HepG2 (cell line): Measurements from ENCODE around the gene RBM19. TPM values are rescaled to one million over a fixed set of nuclear protein-coding genes. Genes with fewer than 3 reads are reported as not detected.

Experiments used
- ATAC-seq: fragments of 200-7000 bp; cut with Tn5 transposase; 3 replicates; pipeline ENCODE4 v1.9.1; 2020; ENCODE audit warnings: mild to moderate bottlenecking, moderate library complexity
- BruUV-seq: library from RNA; stranded (reverse); fragments of 400-500 nt; replicated peaks from 2 replicates; lab custom pipeline; 2021; lab: Mats Ljungman, UMichigan
- CTCF ChIA-PET: fragments of 300-600 bp; formaldehyde crosslinking; extraction: SDS; loops from one replicate; lab custom pipeline; 2021; ENCODE audit warnings: low total read pairs, inconsistent platforms, low intra/inter-chr PET ratio; lab: Yijun Ruan, JAX
- POLR2A ChIA-PET: fragments of 350-600 bp; sonication (Branson Sonifier 250); formaldehyde crosslinking; loops from one replicate; lab custom pipeline; 2020; ENCODE audit warnings: antibody characterized with exemption, inconsistent platforms; lab: Yijun Ruan, JAX
- DNase-seq: peaks from one replicate; pipeline ENCODE4 v3.0.0-alpha.2; 2015; ENCODE audit warnings: low spot score
- FAIRE-seq: peaks from 3 replicates; lab custom pipeline; 2011; peaks lifted over from hg19 to GRCh38; lab: Jason Lieb, UNC
- H2AFZ ChIP-seq: one replicate; pipeline ENCODE4 v1.6.1; 2011; ENCODE audit warnings: low read length, inconsistent platforms
- H3K27ac ChIP-seq: fragments of 300-600 bp; 3 replicates; pipeline ENCODE4 v1.8.0; 2011; ENCODE audit warnings: mixed run types, mild to moderate bottlenecking, mixed read lengths, low read length, inconsistent platforms; ENCODE audit not compliant: insufficient read depth; ENCODE audit errors: extremely low read length
- H3K27me3 ChIP-seq, 2 experiments: fragments of 200-600 bp in 1 of 2; 2 replicates in 1 of 2; 3 replicates in 1 of 2; pipeline versions ENCODE4 v1.6.0 to v1.8.0; 2011; ENCODE audit warnings: low read length in 2 of 2, mild to moderate bottlenecking in 2 of 2, moderate library complexity in 2 of 2, inconsistent platforms in 1 of 2; ENCODE audit not compliant: insufficient read depth in 2 of 2, control insufficient read depth in 1 of 2
- H3K36me3 ChIP-seq, 2 experiments: fragments of 200-600 bp in 1 of 2; replicated peaks in 1 of 2; 2 replicates in 1 of 2; 3 replicates in 1 of 2; pipeline versions ENCODE4 v1.5.1 to v1.8.0; 2011; ENCODE audit warnings: low read length in 2 of 2, inconsistent platforms in 1 of 2; ENCODE audit not compliant: insufficient read depth in 2 of 2, control insufficient read depth in 1 of 2
- H3K4me1 ChIP-seq: 2 replicates; pipeline ENCODE4 v1.5.1; 2012; ENCODE audit warnings: low read length, inconsistent platforms; ENCODE audit not compliant: insufficient read depth
- H3K4me2 ChIP-seq: 2 replicates; pipeline ENCODE4 v1.6.0; 2011; ENCODE audit warnings: low read depth, low read length, inconsistent platforms
- H3K4me3 ChIP-seq, 3 experiments: fragments of 200-600 bp in 1 of 3; sonication (generic), shearing (Covaris generic) in 1 of 3; replicated peaks in 1 of 3; 2 replicates each; pipeline ENCODE4 v1.5.1; 2011 to 2016; ENCODE audit warnings: low read length in 3 of 3, inconsistent platforms in 2 of 3, low read depth in 2 of 3, mild to moderate bottlenecking in 2 of 3, control low read depth in 1 of 3, mixed read lengths in 1 of 3; ENCODE audit not compliant: insufficient read depth in 1 of 3
- H3K79me2 ChIP-seq: one replicate; pipeline ENCODE4 v1.6.1; 2011; ENCODE audit warnings: low read length, inconsistent platforms; ENCODE audit not compliant: insufficient read depth
- H3K9ac ChIP-seq: 2 replicates; pipeline ENCODE4 v1.6.0; 2011; ENCODE audit warnings: mild to moderate bottlenecking, low read depth, low read length, inconsistent platforms; ENCODE audit not compliant: insufficient read depth
- H3K9me3 ChIP-seq: 2 replicates; pipeline ENCODE4 v1.5.1; 2012; ENCODE audit warnings: mild to moderate bottlenecking, low read length
- H4K20me1 ChIP-seq: 2 replicates; pipeline ENCODE4 v1.6.0; 2011; ENCODE audit warnings: inconsistent platforms, mild to moderate bottlenecking, low read length, moderate library complexity; ENCODE audit not compliant: insufficient read depth
- GFI1 ChIP-seq: sonication (generic); formaldehyde crosslinking; IDR thresholded peaks from 2 replicates; pipeline ENCODE4 v1.5.0; 2020; ENCODE audit warnings: missing genetic modification reagents, mild to moderate bottlenecking, borderline replicate concordance
- MAFF ChIP-seq: IDR thresholded peaks from 2 replicates; pipeline ENCODE4 v1.6.1; 2011; ENCODE audit warnings: low read depth, low read length, improper control_type of control experiment
- MAFK ChIP-seq, 2 experiments: IDR thresholded peaks in 1 of 2; conservative IDR thresholded peaks in 1 of 2; 2 replicates each; pipeline ENCODE4 v1.6.1; 2011; ENCODE audit warnings: improper control_type of control experiment in 2 of 2, low read length in 2 of 2
- SMC3 ChIP-seq: IDR thresholded peaks from 2 replicates; pipeline ENCODE4 v1.6.1; 2011; ENCODE audit warnings: low read length, improper control_type of control experiment
- ZBTB1 ChIP-seq: sonication (generic); formaldehyde crosslinking; IDR thresholded peaks from 2 replicates; pipeline ENCODE4 v1.4.0; 2020; ENCODE audit warnings: missing genetic modification reagents, borderline replicate concordance
- ZNF577 ChIP-seq: sonication (generic); formaldehyde crosslinking; IDR thresholded peaks from 2 replicates; pipeline ENCODE4 v1.4.0; 2020; ENCODE audit warnings: mild to moderate bottlenecking, low read depth, missing genetic modification reagents, borderline replicate concordance
- WGBS: methylation state at CpG from one replicate; pipeline ENCODE4 v1.1.6; 2017; ENCODE audit warnings: low lambda C conversion rate; 5-methylcytosine and 5-hydroxymethylcytosine counted together
- in situ Hi-C: cut with HindIII; loops from 2 replicates; pipeline ENCODE4 v1.10.0; 2017; ENCODE audit warnings: low pct_unique_long_range_greater_than_20kb; ENCODE audit not compliant: extremely low pct_ligation_motif_present
- intact Hi-C: fragments of 100-400 bp; cut with micrococcal nuclease; formaldehyde crosslinking; loops from one replicate; pipeline ENCODE4 v1.10.0; 2022; ENCODE audit not compliant: unreplicated experiment
- polyA plus RNA-seq, 8 experiments: library from polyadenylated mRNA; depleted of rRNA in 3 of 8; stranded (reverse) in 7 of 8; unstranded in 1 of 8; fragments of >200 nt; fragmentation: Illumina TruSeq in 4 of 8; extraction: Trizol in 4 of 8; gene quantifications; 2 replicates each; pipeline versions ENCODE4 v1.2.1 to v1.2.3, GENCODE V29; 2011 to 2016; ENCODE audit warnings: low read depth in 4 of 8, missing spikeins in 1 of 8, mixed read lengths in 1 of 8; ENCODE audit not compliant: insufficient read depth in 1 of 8
- total RNA-seq, 5 experiments: library from RNA; depleted of rRNA; stranded (reverse); fragments of >200 nt; fragmentation: Illumina TruSeq; extraction: Trizol; gene quantifications; 2 replicates each; pipeline ENCODE4 v1.2.3, GENCODE V29; 2016; ENCODE audit warnings: low read depth in 1 of 5
- TF ChIP-seq, protein P1 (sequence below): sonication (generic); formaldehyde crosslinking; IDR thresholded peaks from 2 replicates; pipeline ENCODE4 v1.4.0; 2020; ENCODE audit warnings: mild to moderate bottlenecking, missing genetic modification reagents

Gene RBM19
- total and polyA plus RNA-seq, 2 of the 13 experiments (the other 11 are each of a cell fraction or from before 2014, with no cell fraction given): 19.3 to 32.2 TPM

DNA sequence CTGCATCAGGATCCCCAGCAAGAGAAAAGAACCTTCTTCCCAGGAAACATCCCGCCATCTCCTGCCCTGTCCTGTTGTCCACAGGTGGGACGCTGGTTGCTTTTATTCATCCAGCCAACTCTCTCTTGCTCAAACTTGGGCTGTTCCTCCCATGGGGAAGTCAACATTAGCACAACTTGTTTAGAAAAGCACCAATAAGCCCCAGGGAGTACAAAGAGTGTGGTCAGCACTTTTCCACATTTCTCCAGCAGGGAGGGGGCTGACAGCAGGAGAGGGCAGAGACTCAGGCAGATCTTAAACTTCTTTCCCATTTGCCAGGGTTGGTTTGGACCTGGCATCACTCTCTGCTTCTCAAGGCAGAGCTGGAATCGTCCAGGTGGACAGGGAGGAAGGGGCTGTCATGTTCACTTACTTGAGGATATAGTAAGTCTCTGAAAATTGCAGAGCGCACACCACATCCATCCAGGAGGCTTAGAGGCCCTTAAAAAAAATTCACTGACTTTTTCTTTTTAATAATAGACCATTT is 74.9 kb downstream of the RBM19 start:
- ATAC-seq: no peak
- intact Hi-C loops: no loop called here
- Histone ChIP-seq H4K20me1 (no peaks in the 10 kb centered on the region; the same call in 1 of the 2 replicates), H3K4me3 (no peak overlapping the region), H3K27me3 (no peaks in the 10 kb centered on the region), H3K36me3 (peaks cover 0 to 16% of the 10 kb centered on the region in 2 experiments; a peak in 4 of 5 replicates), H2AFZ (no peak overlapping the region), H3K27ac (no peak overlapping the region), H3K79me2 (no peaks in the 10 kb centered on the region), H3K9ac (no peak overlapping the region), H3K4me2 (no peak overlapping the region), H3K4me1 (peaks cover 18% of the 10 kb centered on the region), H3K9me3 (no peaks in the 10 kb centered on the region)
- ChIA-PET POLR2A (no interaction called here), CTCF (no interaction called here)
- no peak for DNase-seq
- TF ChIP-seq ZBTB1 (CRISPR knock-in tag): no peak
- peak; percentile 45 to 64; a peak in 3 of 4 replicates for TF ChIP-seq MAFK (conservative IDR thresholded peaks at IDR 0.05 in 1 of 2, IDR thresholded peaks at IDR 0.05 in 1 of 2; ENCODE audit: low read length in 2 of 2)
- peak; percentile 37; the same call in 1 of the 2 replicates for TF ChIP-seq MAFF
- in situ Hi-C loops: no loop called here
- BruUV-seq: no TSS peak
- WGBS: 95% methylated on average over 4 of the region's 4 CpGs
- FAIRE-seq: no peak

DNA sequence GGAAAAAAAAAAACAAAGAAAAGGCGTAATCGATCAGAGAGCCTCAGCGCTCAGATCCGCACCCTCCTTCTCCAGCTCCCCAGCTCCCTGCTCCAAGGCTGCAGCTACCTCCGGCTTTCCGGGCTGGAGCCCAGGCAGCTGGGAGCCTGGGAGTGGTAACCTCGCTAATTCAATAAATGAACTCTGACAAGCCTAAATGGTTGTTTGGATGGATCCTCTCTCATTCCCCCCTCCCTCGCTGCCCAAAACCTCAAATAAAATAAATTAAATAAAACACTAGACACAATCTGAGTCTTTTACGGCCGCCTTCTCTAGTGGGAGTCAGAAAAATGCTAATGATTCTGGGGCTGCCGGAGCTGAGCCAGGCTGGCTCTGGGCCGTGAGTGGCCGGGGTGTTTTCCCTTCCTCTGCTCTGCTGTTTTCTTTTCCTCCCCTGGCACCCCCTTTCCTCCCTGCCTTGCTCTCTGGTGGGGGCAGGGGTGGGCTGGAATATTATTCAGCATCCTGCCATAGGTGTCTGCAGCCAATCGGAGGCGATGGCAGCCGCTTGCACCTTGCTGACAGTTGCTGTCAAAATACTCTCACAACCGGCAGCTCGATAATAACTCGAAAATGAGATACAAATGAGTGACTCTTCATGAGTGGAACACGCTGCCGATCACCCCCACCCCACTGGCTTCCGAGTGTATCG is 76.1 kb downstream of the RBM19 start:
- Histone ChIP-seq H3K4me1 (peaks cover 18% of the 10 kb centered on the region), H4K20me1 (no peaks in the 10 kb centered on the region; the same call in 1 of the 2 replicates), H3K9ac (no peak overlapping the region), H3K27ac (no peak overlapping the region), H3K9me3 (no peaks in the 10 kb centered on the region), H3K79me2 (no peaks in the 10 kb centered on the region), H2AFZ (no peak overlapping the region), H3K4me2 (no peak overlapping the region), H3K27me3 (no peaks in the 10 kb centered on the region), H3K4me3 (no peak overlapping the region), H3K36me3 (peaks cover 0 to 11% of the 10 kb centered on the region in 2 experiments; a peak in 4 of 5 replicates)
- intact Hi-C loops (no loop called here), in situ Hi-C loops (no loop called here)
- TF ChIP-seq SMC3 (no peak), GFI1 (CRISPR knock-in tag) (no peak), ZNF577 (CRISPR knock-in tag) (no peak)
- TF ChIP-seq, protein P1, sequence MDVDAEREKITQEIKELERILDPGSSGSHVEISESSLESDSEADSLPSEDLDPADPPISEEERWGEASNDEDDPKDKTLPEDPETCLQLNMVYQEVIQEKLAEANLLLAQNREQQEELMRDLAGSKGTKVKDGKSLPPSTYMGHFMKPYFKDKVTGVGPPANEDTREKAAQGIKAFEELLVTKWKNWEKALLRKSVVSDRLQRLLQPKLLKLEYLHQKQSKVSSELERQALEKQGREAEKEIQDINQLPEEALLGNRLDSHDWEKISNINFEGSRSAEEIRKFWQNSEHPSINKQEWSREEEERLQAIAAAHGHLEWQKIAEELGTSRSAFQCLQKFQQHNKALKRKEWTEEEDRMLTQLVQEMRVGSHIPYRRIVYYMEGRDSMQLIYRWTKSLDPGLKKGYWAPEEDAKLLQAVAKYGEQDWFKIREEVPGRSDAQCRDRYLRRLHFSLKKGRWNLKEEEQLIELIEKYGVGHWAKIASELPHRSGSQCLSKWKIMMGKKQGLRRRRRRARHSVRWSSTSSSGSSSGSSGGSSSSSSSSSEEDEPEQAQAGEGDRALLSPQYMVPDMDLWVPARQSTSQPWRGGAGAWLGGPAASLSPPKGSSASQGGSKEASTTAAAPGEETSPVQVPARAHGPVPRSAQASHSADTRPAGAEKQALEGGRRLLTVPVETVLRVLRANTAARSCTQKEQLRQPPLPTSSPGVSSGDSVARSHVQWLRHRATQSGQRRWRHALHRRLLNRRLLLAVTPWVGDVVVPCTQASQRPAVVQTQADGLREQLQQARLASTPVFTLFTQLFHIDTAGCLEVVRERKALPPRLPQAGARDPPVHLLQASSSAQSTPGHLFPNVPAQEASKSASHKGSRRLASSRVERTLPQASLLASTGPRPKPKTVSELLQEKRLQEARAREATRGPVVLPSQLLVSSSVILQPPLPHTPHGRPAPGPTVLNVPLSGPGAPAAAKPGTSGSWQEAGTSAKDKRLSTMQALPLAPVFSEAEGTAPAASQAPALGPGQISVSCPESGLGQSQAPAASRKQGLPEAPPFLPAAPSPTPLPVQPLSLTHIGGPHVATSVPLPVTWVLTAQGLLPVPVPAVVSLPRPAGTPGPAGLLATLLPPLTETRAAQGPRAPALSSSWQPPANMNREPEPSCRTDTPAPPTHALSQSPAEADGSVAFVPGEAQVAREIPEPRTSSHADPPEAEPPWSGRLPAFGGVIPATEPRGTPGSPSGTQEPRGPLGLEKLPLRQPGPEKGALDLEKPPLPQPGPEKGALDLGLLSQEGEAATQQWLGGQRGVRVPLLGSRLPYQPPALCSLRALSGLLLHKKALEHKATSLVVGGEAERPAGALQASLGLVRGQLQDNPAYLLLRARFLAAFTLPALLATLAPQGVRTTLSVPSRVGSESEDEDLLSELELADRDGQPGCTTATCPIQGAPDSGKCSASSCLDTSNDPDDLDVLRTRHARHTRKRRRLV (CRISPR knock-in tag): no peak
- WGBS: 98% methylated on average over 23 of the region's 23 CpGs
- no peak for FAIRE-seq
- ChIA-PET CTCF (no interaction called here), POLR2A (no interaction called here)
- no peak for DNase-seq
- BruUV-seq: no TSS peak
- no peak for ATAC-seq
